GM23338 (cell line): ENCODE measurements around the gene SDHAF3. TPM values are rescaled to one million over a fixed set of nuclear protein-coding genes. Genes with fewer than 3 reads are reported as not detected.
A peak's percentile ranks its signal among the peaks of the same experiment; 100 is the strongest.

Source experiments
- ATAC-seq: fragments of 200-7000 bp; cut with Tn5 transposase; 3 replicates; pipeline ENCODE4 v1.9.1; 2020
- DNase-seq: peaks from one replicate; pipeline ENCODE4 v3.0.0-alpha.2; 2015; ENCODE audit warnings: low spot score
- H2AFZ ChIP-seq: fragments of 200-600 bp; sonication (generic); 2 replicates; pipeline ENCODE4 v1.8.0; 2016; ENCODE audit warnings: antibody characterized with exemption, mild to moderate bottlenecking, moderate library complexity
- H3F3A ChIP-seq: fragments of 200-600 bp; sonication (generic); replicated peaks from 2 replicates; pipeline ENCODE4 v1.8.0; 2017; ENCODE audit warnings: antibody characterized with exemption, mixed run types, low read depth
- H3K27ac ChIP-seq: fragments of 200-600 bp; sonication (generic); 2 replicates; pipeline ENCODE4 v1.6.1; 2016; ENCODE audit warnings: low read depth
- H3K27me3 ChIP-seq: fragments of 200-600 bp; sonication (generic); 2 replicates; pipeline ENCODE4 v1.8.0; 2016; ENCODE audit warnings: mild to moderate bottlenecking, mixed run types, moderate library complexity; ENCODE audit not compliant: insufficient read depth
- H3K36me3 ChIP-seq: fragments of 200-600 bp; sonication (generic); 2 replicates; pipeline ENCODE4 v1.8.0; 2016; ENCODE audit warnings: mild to moderate bottlenecking; ENCODE audit not compliant: insufficient read depth
- H3K4me1 ChIP-seq: fragments of 200-600 bp; sonication (generic); 2 replicates; pipeline ENCODE4 v1.8.0; 2016; ENCODE audit warnings: mild to moderate bottlenecking, moderate library complexity; ENCODE audit not compliant: insufficient read depth
- H3K4me2 ChIP-seq: fragments of 200-600 bp; sonication (generic); 2 replicates; pipeline ENCODE4 v1.7.1; 2017; ENCODE audit warnings: mixed run types
- H3K4me3 ChIP-seq: fragments of 200-600 bp; sonication (generic); 2 replicates; pipeline ENCODE4 v1.6.1; 2016; ENCODE audit warnings: mixed run types
- H3K79me2 ChIP-seq: fragments of 200-600 bp; sonication (generic); replicated peaks from 2 replicates; pipeline ENCODE4 v1.8.0; 2017; ENCODE audit warnings: mild to moderate bottlenecking; ENCODE audit not compliant: insufficient read depth
- H3K9me2 ChIP-seq: fragments of 200-600 bp; sonication (generic); 2 replicates; pipeline ENCODE4 v1.8.0; 2017; ENCODE audit not compliant: insufficient read depth
- H4K20me1 ChIP-seq: fragments of 200-600 bp; sonication (generic); replicated peaks from 2 replicates; pipeline ENCODE4 v1.8.0; 2017; ENCODE audit warnings: mild to moderate bottlenecking; ENCODE audit not compliant: insufficient read depth
- H3K27ac Mint-ChIP-seq: 2 replicates; pipeline ENCODE4 v1.8.0; 2020; ENCODE audit warnings: inconsistent platforms, mild to moderate bottlenecking, moderate library complexity, mixed read lengths
- H3K27me3 Mint-ChIP-seq: 3 replicates; pipeline ENCODE4 v1.8.0; 2022; ENCODE audit warnings: low read depth, mild to moderate bottlenecking, moderate library complexity, mixed read lengths, inconsistent platforms; ENCODE audit not compliant: insufficient read depth, poor library complexity
- H3K36me3 Mint-ChIP-seq: 3 replicates; pipeline ENCODE4 v1.8.0; 2021; ENCODE audit warnings: low read depth, mild to moderate bottlenecking, inconsistent platforms, moderate library complexity, mixed read lengths
- H3K4me1 Mint-ChIP-seq: 3 replicates; pipeline ENCODE4 v1.8.0; 2020; ENCODE audit warnings: mild to moderate bottlenecking, inconsistent platforms, mixed read lengths
- H3K4me3 Mint-ChIP-seq: 3 replicates; pipeline ENCODE4 v1.8.0; 2021; ENCODE audit warnings: moderate library complexity, mild to moderate bottlenecking, inconsistent platforms, mixed read lengths
- H3K9me3 Mint-ChIP-seq: 3 replicates; pipeline ENCODE4 v1.8.0; 2020; ENCODE audit warnings: moderate library complexity, mild to moderate bottlenecking, inconsistent platforms, mixed read lengths
- EZH2 ChIP-seq: fragments of 200-600 bp; sonication (generic); IDR thresholded peaks from one replicate; pipeline ENCODE4 v1.8.0; 2017; ENCODE audit warnings: antibody characterized with exemption, mild to moderate bottlenecking, low read depth; ENCODE audit not compliant: unreplicated experiment
- EZH2phosphoT487 ChIP-seq: fragments of 200-600 bp; sonication (generic); IDR thresholded peaks from one replicate; pipeline ENCODE4 v1.8.1; 2018; ENCODE audit warnings: antibody characterized with exemption; ENCODE audit not compliant: unreplicated experiment
- REST ChIP-seq: IDR thresholded peaks from one replicate; pipeline ENCODE4 v1.6.1; 2018; ENCODE audit warnings: antibody characterized with exemption; ENCODE audit not compliant: unreplicated experiment
- STAT1 ChIP-seq: IDR thresholded peaks from one replicate; pipeline ENCODE4 v1.6.1; 2016; ENCODE audit warnings: antibody characterized with exemption; ENCODE audit not compliant: unreplicated experiment
- ZNF114 ChIP-seq: fragments of 250-450 bp; sonication (Bioruptor Pico); IDR thresholded peaks from 2 replicates; pipeline ENCODE4 v1.5.0; 2020; ENCODE audit warnings: mild to moderate bottlenecking, moderate library complexity
- ZNF331 ChIP-seq: fragments of 250-450 bp; sonication (Bioruptor Pico); IDR thresholded peaks from 2 replicates; pipeline ENCODE4 v1.5.0; 2020; ENCODE audit warnings: low read depth, mild to moderate bottlenecking, moderate library complexity
- polyA plus RNA-seq: library from polyadenylated mRNA; unstranded; fragments of >200 nt; fragmentation: Nextera tagmentation; extraction: Ambion mirVana; gene quantifications from 2 replicates; pipeline ENCODE4 v1.2.1, GENCODE V29; 2016
- total RNA-seq: library from RNA; depleted of rRNA; stranded (reverse); fragments of >200 nt; shearing (Covaris generic); gene quantifications from 2 replicates; pipeline ENCODE4 v1.2.3, GENCODE V29; 2014
- TF ChIP-seq, protein P1 (sequence below), 2 experiments: fragments of 200-600 bp in 1 of 2; sonication (generic) in 1 of 2; conservative IDR thresholded peaks; 2 replicates each; pipeline versions ENCODE4 v1.5.1 to v1.6.1; 2016 to 2017; ENCODE audit warnings: antibody characterized with exemption in 2 of 2, low read depth in 2 of 2, mild to moderate bottlenecking in 2 of 2, moderate library complexity in 1 of 2
- TF ChIP-seq, protein P2 (sequence below): fragments of 250-450 bp; sonication (Bioruptor Pico); IDR thresholded peaks from 2 replicates; pipeline ENCODE4 v1.5.0; 2020; ENCODE audit warnings: mild to moderate bottlenecking, moderate library complexity

The SDHAF3 gene
- total and polyA plus RNA-seq, 2 experiments from 2014 or later = 35.5 to 123 TPM

- no peak overlapping the region for H3K27ac Mint-ChIP-seq
- no peaks in the 10 kb centered on the region for H3F3A ChIP-seq
- H3K27me3 ChIP-seq = no peaks in the 10 kb centered on the region
- H3K36me3 ChIP-seq = peaks cover 6% of the 10 kb centered on the region; the same call in 1 of the 2 replicates
- no peak overlapping the region for H3K4me3 Mint-ChIP-seq
- H2AFZ ChIP-seq = no peak overlapping the region
- no peak overlapping the region for H3K4me3 ChIP-seq
- H3K27ac ChIP-seq = no peak overlapping the region
- peaks cover 22% of the 10 kb centered on the region for H3K36me3 Mint-ChIP-seq
- no peaks in the 10 kb centered on the region for H3K4me1 Mint-ChIP-seq
- H3K27me3 Mint-ChIP-seq = peaks cover 2% of the 10 kb centered on the region
- H3K9me3 Mint-ChIP-seq = no peaks in the 10 kb centered on the region
- H3K9me2 ChIP-seq = no peaks in the 10 kb centered on the region
- no peak overlapping the region for H3K4me2 ChIP-seq
- H3K4me1 ChIP-seq = no peaks in the 10 kb centered on the region
- TF ChIP-seq, protein P1, sequence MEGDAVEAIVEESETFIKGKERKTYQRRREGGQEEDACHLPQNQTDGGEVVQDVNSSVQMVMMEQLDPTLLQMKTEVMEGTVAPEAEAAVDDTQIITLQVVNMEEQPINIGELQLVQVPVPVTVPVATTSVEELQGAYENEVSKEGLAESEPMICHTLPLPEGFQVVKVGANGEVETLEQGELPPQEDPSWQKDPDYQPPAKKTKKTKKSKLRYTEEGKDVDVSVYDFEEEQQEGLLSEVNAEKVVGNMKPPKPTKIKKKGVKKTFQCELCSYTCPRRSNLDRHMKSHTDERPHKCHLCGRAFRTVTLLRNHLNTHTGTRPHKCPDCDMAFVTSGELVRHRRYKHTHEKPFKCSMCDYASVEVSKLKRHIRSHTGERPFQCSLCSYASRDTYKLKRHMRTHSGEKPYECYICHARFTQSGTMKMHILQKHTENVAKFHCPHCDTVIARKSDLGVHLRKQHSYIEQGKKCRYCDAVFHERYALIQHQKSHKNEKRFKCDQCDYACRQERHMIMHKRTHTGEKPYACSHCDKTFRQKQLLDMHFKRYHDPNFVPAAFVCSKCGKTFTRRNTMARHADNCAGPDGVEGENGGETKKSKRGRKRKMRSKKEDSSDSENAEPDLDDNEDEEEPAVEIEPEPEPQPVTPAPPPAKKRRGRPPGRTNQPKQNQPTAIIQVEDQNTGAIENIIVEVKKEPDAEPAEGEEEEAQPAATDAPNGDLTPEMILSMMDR (conservative IDR thresholded peaks at IDR 0.05; ENCODE audit: low read depth in 2 of 2) = peak; percentile 67 to 80
- TF ChIP-seq REST = no peak
- DNase-seq = peak; percentile 73
- peak; percentile 62 for ATAC-seq
- peaks cover 9% of the 10 kb centered on the region; the same call in 1 of the 2 replicates for H4K20me1 ChIP-seq
- peaks cover 23% of the 10 kb centered on the region for H3K79me2 ChIP-seq
Measured at GRCh38 chr7:97179454-97180104, 62.1 kb downstream of the SDHAF3 start.

DNA sequence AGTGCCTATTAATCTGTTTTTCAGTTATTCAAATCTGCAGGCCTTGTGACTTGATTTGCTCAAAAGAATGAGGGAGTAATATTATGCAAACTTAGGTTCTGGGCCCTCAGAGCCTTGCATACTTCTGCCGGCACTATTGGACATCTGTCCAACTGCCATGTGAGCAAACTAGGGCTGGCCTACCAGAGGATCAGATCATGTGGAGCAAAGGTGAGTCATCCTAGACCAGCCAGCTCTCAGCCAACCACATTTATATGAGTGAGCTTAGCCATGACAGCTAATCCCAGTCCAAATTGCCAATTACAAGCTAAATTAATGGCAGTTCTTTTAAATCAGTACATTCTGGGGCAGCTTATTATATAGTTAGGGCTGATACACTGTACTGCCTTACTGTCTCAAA lies 69.6 kb downstream of the SDHAF3 start:
- H3K27me3 Mint-ChIP-seq = no peaks in the 10 kb centered on the region
- Histone ChIP-seq H2AFZ (no peak overlapping the region), H4K20me1 (no peaks in the 10 kb centered on the region), H3K4me3 (no peak overlapping the region), H3K4me2 (no peak overlapping the region), H3F3A (no peaks in the 10 kb centered on the region), H3K4me1 (no peaks in the 10 kb centered on the region), H3K79me2 (no peaks in the 10 kb centered on the region), H3K9me2 (no peaks in the 10 kb centered on the region; the same call in 1 of the 2 replicates), H3K36me3 (no peaks in the 10 kb centered on the region), H3K27ac (no peak overlapping the region), H3K27me3 (no peaks in the 10 kb centered on the region)
- ATAC-seq (no peak), DNase-seq (no peak)
- H3K4me3 Mint-ChIP-seq = no peak overlapping the region
- H3K4me1 Mint-ChIP-seq = no peaks in the 10 kb centered on the region
- H3K27ac Mint-ChIP-seq = peak overlapping the region; percentile 56; the same call in 1 of the 2 replicates
- H3K9me3 Mint-ChIP-seq = no peaks in the 10 kb centered on the region
- H3K36me3 Mint-ChIP-seq = peaks cover 19% of the 10 kb centered on the region
- TF ChIP-seq, protein P2, sequence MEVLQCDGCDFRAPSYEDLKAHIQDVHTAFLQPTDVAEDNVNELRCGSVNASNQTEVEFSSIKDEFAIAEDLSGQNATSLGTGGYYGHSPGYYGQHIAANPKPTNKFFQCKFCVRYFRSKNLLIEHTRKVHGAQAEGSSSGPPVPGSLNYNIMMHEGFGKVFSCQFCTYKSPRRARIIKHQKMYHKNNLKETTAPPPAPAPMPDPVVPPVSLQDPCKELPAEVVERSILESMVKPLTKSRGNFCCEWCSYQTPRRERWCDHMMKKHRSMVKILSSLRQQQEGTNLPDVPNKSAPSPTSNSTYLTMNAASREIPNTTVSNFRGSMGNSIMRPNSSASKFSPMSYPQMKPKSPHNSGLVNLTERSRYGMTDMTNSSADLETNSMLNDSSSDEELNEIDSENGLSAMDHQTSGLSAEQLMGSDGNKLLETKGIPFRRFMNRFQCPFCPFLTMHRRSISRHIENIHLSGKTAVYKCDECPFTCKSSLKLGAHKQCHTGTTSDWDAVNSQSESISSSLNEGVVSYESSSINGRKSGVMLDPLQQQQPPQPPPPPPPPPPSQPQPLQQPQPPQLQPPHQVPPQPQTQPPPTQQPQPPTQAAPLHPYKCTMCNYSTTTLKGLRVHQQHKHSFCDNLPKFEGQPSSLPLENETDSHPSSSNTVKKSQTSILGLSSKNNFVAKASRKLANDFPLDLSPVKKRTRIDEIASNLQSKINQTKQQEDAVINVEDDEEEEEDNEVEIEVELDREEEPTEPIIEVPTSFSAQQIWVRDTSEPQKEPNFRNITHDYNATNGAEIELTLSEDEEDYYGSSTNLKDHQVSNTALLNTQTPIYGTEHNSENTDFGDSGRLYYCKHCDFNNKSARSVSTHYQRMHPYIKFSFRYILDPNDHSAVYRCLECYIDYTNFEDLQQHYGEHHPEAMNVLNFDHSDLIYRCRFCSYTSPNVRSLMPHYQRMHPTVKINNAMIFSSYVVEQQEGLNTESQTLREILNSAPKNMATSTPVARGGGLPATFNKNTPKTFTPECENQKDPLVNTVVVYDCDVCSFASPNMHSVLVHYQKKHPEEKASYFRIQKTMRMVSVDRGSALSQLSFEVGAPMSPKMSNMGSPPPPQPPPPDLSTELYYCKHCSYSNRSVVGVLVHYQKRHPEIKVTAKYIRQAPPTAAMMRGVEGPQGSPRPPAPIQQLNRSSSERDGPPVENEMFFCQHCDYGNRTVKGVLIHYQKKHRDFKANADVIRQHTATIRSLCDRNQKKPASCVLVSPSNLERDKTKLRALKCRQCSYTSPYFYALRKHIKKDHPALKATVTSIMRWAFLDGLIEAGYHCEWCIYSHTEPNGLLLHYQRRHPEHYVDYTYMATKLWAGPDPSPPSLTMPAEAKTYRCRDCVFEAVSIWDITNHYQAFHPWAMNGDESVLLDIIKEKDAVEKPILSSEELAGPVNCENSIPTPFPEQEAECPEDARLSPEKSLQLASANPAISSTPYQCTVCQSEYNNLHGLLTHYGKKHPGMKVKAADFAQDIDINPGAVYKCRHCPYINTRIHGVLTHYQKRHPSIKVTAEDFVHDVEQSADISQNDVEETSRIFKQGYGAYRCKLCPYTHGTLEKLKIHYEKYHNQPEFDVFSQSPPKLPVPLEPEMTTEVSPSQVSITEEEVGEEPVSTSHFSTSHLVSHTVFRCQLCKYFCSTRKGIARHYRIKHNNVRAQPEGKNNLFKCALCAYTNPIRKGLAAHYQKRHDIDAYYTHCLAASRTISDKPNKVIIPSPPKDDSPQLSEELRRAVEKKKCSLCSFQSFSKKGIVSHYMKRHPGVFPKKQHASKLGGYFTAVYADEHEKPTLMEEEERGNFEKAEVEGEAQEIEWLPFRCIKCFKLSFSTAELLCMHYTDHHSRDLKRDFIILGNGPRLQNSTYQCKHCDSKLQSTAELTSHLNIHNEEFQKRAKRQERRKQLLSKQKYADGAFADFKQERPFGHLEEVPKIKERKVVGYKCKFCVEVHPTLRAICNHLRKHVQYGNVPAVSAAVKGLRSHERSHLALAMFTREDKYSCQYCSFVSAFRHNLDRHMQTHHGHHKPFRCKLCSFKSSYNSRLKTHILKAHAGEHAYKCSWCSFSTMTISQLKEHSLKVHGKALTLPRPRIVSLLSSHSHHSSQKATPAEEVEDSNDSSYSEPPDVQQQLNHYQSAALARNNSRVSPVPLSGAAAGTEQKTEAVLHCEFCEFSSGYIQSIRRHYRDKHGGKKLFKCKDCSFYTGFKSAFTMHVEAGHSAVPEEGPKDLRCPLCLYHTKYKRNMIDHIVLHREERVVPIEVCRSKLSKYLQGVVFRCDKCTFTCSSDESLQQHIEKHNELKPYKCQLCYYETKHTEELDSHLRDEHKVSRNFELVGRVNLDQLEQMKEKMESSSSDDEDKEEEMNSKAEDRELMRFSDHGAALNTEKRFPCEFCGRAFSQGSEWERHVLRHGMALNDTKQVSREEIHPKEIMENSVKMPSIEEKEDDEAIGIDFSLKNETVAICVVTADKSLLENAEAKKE = no peak
- no peak for TF ChIP-seq ZNF331 (CRISPR knock-in tag)
- no peak for TF ChIP-seq STAT1
- no peak for TF ChIP-seq EZH2
- TF ChIP-seq ZNF114 (CRISPR knock-in tag) = no peak
- TF ChIP-seq EZH2phosphoT487 = no peak
